ENCODE data around the gene S100A5.
"Not testable (repeated sequence)": the region's sequence is repeated elsewhere in the genome, so short reads cannot be mapped to it uniquely, and the experiment has no call there.

Gene S100A5

GRCh38 chr1:153522353-153523048, 18.2 kb downstream of the S100A5 start:
- not testable (repeated sequence) for H3K9me3 ChIP-seq (ENCODE audit: control insufficient read depth in 1 of 2, low read length in 2 of 2); H3K27ac ChIP-seq (ENCODE audit: low read depth, low read length); H3K4me3 ChIP-seq (ENCODE audit: low read depth in 1 of 2, low read length in 2 of 2); H3K27me3 ChIP-seq (ENCODE audit: control insufficient read depth in 1 of 2, insufficient read depth in 2 of 2, low read length in 2 of 2); H3K9ac ChIP-seq (ENCODE audit: low read depth in 1 of 2, low read length in 2 of 2); H3K36me3 ChIP-seq (ENCODE audit: control insufficient read depth in 1 of 2, insufficient read depth in 2 of 2, low read length in 2 of 2)
- H3K4me1 ChIP-seq (ENCODE audit: control insufficient read depth in 1 of 2, insufficient read depth in 2 of 2, low read length in 2 of 2), result peaks cover 9 to 18% of the 10 kb centered on the region in 2 donors

GRCh38 chr1:153521808-153522207, 18.9 kb downstream of the S100A5 start:
- H3K4me1 ChIP-seq (ENCODE audit: control insufficient read depth in 1 of 2, insufficient read depth in 2 of 2, low read length in 2 of 2), result peaks cover 9 to 18% of the 10 kb centered on the region in 2 donors
- not testable (repeated sequence) for H3K9me3 ChIP-seq (ENCODE audit: control insufficient read depth in 1 of 2, low read length in 2 of 2); H3K4me3 ChIP-seq (ENCODE audit: low read depth in 1 of 2, low read length in 2 of 2); H3K9ac ChIP-seq (ENCODE audit: low read depth in 1 of 2, low read length in 2 of 2); H3K27ac ChIP-seq (ENCODE audit: low read depth, low read length); H3K36me3 ChIP-seq (ENCODE audit: control insufficient read depth in 1 of 2, insufficient read depth in 2 of 2, low read length in 2 of 2); H3K27me3 ChIP-seq (ENCODE audit: control insufficient read depth in 1 of 2, insufficient read depth in 2 of 2, low read length in 2 of 2)

- Histone ChIP-seq H3K27me3 (ENCODE audit: control insufficient read depth in 1 of 2, insufficient read depth in 2 of 2, low read length in 2 of 2) (no peaks in the 10 kb centered on the region), H3K4me3 (ENCODE audit: low read depth in 1 of 2, low read length in 2 of 2) (no peak overlapping the region), H3K9ac (ENCODE audit: low read depth in 1 of 2, low read length in 2 of 2) (peak overlapping the region; percentile 28 to 52), H3K4me1 (ENCODE audit: control insufficient read depth in 1 of 2, insufficient read depth in 2 of 2, low read length in 2 of 2) (peaks cover 16 to 20% of the 10 kb centered on the region in 2 donors), H3K27ac (ENCODE audit: low read depth, low read length) (no peak overlapping the region), H3K36me3 (ENCODE audit: control insufficient read depth in 1 of 2, insufficient read depth in 2 of 2, low read length in 2 of 2) (no peaks in the 10 kb centered on the region), H3K9me3 (ENCODE audit: control insufficient read depth in 1 of 2, low read length in 2 of 2) (no peaks in the 10 kb centered on the region)
Measured at GRCh38 chr1:153520818-153521476, 19.8 kb downstream of the S100A5 start.

- not testable (repeated sequence) for H3K4me3 ChIP-seq (ENCODE audit: low read depth in 1 of 2, low read length in 2 of 2); H3K27ac ChIP-seq (ENCODE audit: low read depth, low read length); H3K27me3 ChIP-seq (ENCODE audit: control insufficient read depth in 1 of 2, insufficient read depth in 2 of 2, low read length in 2 of 2); H3K36me3 ChIP-seq (ENCODE audit: control insufficient read depth in 1 of 2, insufficient read depth in 2 of 2, low read length in 2 of 2); H3K9me3 ChIP-seq (ENCODE audit: control insufficient read depth in 1 of 2, low read length in 2 of 2)
- H3K9ac ChIP-seq (ENCODE audit: low read depth in 1 of 2, low read length in 2 of 2), result peak overlapping the region; percentile 28 to 52
- H3K4me1 ChIP-seq (ENCODE audit: control insufficient read depth in 1 of 2, insufficient read depth in 2 of 2, low read length in 2 of 2), result peaks cover 23 to 24% of the 10 kb centered on the region in 2 donors
Measured at GRCh38 chr1:153520137-153520691, 20.5 kb downstream of the S100A5 start.

- H3K36me3 ChIP-seq (ENCODE audit: control insufficient read depth in 1 of 2, insufficient read depth in 2 of 2, low read length in 2 of 2), result no peaks in the 10 kb centered on the region
- H3K27me3 ChIP-seq (ENCODE audit: control insufficient read depth in 1 of 2, insufficient read depth in 2 of 2, low read length in 2 of 2), result no peaks in the 10 kb centered on the region
- no peaks in the 10 kb centered on the region for H3K9me3 ChIP-seq (ENCODE audit: control insufficient read depth in 1 of 2, low read length in 2 of 2)
- H3K9ac ChIP-seq (ENCODE audit: low read depth in 1 of 2, low read length in 2 of 2), result no peak overlapping the region
- no peak overlapping the region for H3K27ac ChIP-seq (ENCODE audit: low read depth, low read length)
- no peak overlapping the region for H3K4me3 ChIP-seq (ENCODE audit: low read depth in 1 of 2, low read length in 2 of 2)
- H3K4me1 ChIP-seq (ENCODE audit: control insufficient read depth in 1 of 2, insufficient read depth in 2 of 2, low read length in 2 of 2), result peaks cover 25 to 26% of the 10 kb centered on the region in 2 donors
Measured at GRCh38 chr1:153519242-153519641, 21.5 kb downstream of the S100A5 start.

GRCh38 chr1:153515504-153516394, 25.0 kb downstream of the S100A5 start:
- Histone ChIP-seq H3K27me3 (ENCODE audit: control insufficient read depth in 1 of 2, insufficient read depth in 2 of 2, low read length in 2 of 2) (no peaks in the 10 kb centered on the region), H3K4me1 (ENCODE audit: control insufficient read depth in 1 of 2, insufficient read depth in 2 of 2, low read length in 2 of 2) (peaks cover 27 to 33% of the 10 kb centered on the region in 2 donors), H3K9me3 (ENCODE audit: control insufficient read depth in 1 of 2, low read length in 2 of 2) (no peaks in the 10 kb centered on the region), H3K27ac (ENCODE audit: low read depth, low read length) (peak overlapping the region; percentile 76), H3K36me3 (ENCODE audit: control insufficient read depth in 1 of 2, insufficient read depth in 2 of 2, low read length in 2 of 2) (no peaks in the 10 kb centered on the region), H3K4me3 (ENCODE audit: low read depth in 1 of 2, low read length in 2 of 2) (no peak overlapping the region), H3K9ac (ENCODE audit: low read depth in 1 of 2, low read length in 2 of 2) (peak overlapping the region in 1 of 2 donors; percentile 80)

- Histone ChIP-seq H3K4me1 (ENCODE audit: control insufficient read depth in 1 of 2, insufficient read depth in 2 of 2, low read length in 2 of 2) (peaks cover 22 to 30% of the 10 kb centered on the region in 2 donors), H3K4me3 (ENCODE audit: low read depth in 1 of 2, low read length in 2 of 2) (no peak overlapping the region), H3K27me3 (ENCODE audit: control insufficient read depth in 1 of 2, insufficient read depth in 2 of 2, low read length in 2 of 2) (no peaks in the 10 kb centered on the region), H3K9ac (ENCODE audit: low read depth in 1 of 2, low read length in 2 of 2) (no peak overlapping the region), H3K27ac (ENCODE audit: low read depth, low read length) (no peak overlapping the region), H3K9me3 (ENCODE audit: control insufficient read depth in 1 of 2, low read length in 2 of 2) (no peaks in the 10 kb centered on the region), H3K36me3 (ENCODE audit: control insufficient read depth in 1 of 2, insufficient read depth in 2 of 2, low read length in 2 of 2) (no peaks in the 10 kb centered on the region)
Measured at GRCh38 chr1:153513666-153514065, 27.1 kb downstream of the S100A5 start.

GRCh38 chr1:153513023-153513422, 27.7 kb downstream of the S100A5 start:
- H3K4me1 ChIP-seq (ENCODE audit: control insufficient read depth in 1 of 2, insufficient read depth in 2 of 2, low read length in 2 of 2), result peaks cover 22 to 31% of the 10 kb centered on the region in 2 donors
- H3K4me3 ChIP-seq (ENCODE audit: low read depth in 1 of 2, low read length in 2 of 2), result no peak overlapping the region
- H3K27me3 ChIP-seq (ENCODE audit: control insufficient read depth in 1 of 2, insufficient read depth in 2 of 2, low read length in 2 of 2), result no peaks in the 10 kb centered on the region
- no peak overlapping the region for H3K9ac ChIP-seq (ENCODE audit: low read depth in 1 of 2, low read length in 2 of 2)
- no peak overlapping the region for H3K27ac ChIP-seq (ENCODE audit: low read depth, low read length)
- H3K9me3 ChIP-seq (ENCODE audit: control insufficient read depth in 1 of 2, low read length in 2 of 2), result no peaks in the 10 kb centered on the region
- H3K36me3 ChIP-seq (ENCODE audit: control insufficient read depth in 1 of 2, insufficient read depth in 2 of 2, low read length in 2 of 2), result no peaks in the 10 kb centered on the region

- Histone ChIP-seq H3K36me3 (ENCODE audit: control insufficient read depth in 1 of 2, insufficient read depth in 2 of 2, low read length in 2 of 2) (no peaks in the 10 kb centered on the region), H3K27ac (ENCODE audit: low read depth, low read length) (no peak overlapping the region), H3K9me3 (ENCODE audit: control insufficient read depth in 1 of 2, low read length in 2 of 2) (no peaks in the 10 kb centered on the region), H3K4me3 (ENCODE audit: low read depth in 1 of 2, low read length in 2 of 2) (no peak overlapping the region), H3K27me3 (ENCODE audit: control insufficient read depth in 1 of 2, insufficient read depth in 2 of 2, low read length in 2 of 2) (no peaks in the 10 kb centered on the region), H3K4me1 (ENCODE audit: control insufficient read depth in 1 of 2, insufficient read depth in 2 of 2, low read length in 2 of 2) (peaks cover 34 to 43% of the 10 kb centered on the region in 2 donors), H3K9ac (ENCODE audit: low read depth in 1 of 2, low read length in 2 of 2) (no peak overlapping the region)
Measured at GRCh38 chr1:153510984-153511410, 29.7 kb downstream of the S100A5 start.

All from duodenal mucosa (tissue), 2 donors.